CD14-positive monocyte (primary cell): ENCODE data around the gene CALD1. TPM values are rescaled to one million over a fixed set of nuclear protein-coding genes. Genes with fewer than 3 reads are reported as not detected.

Experiments used
- DNase-seq, 3 donors: peaks; one replicate each; pipeline ENCODE4 v3.0.0-alpha.2; 2011 to 2022
- H2AFZ ChIP-seq: 2 replicates; pipeline ENCODE4 v1.6.0; 2012; ENCODE audit warnings: mild to moderate bottlenecking, low read depth, low read length, inconsistent platforms; ENCODE audit not compliant: insufficient read depth, poor library complexity, severe bottlenecking
- H3K27ac ChIP-seq, 2 donors: 1 replicate in 1 of 2; 2 replicates in 1 of 2; pipeline ENCODE4 v1.5.1; 2012 to 2013; ENCODE audit warnings: low read length in 2 of 2, control low read depth in 1 of 2, inconsistent platforms in 1 of 2, low read depth in 1 of 2, mild to moderate bottlenecking in 1 of 2
- H3K27me3 ChIP-seq, 2 donors: one replicate each; pipeline versions ENCODE4 v1.6.0 to v1.6.1; 2011 to 2013; ENCODE audit warnings: low read length in 2 of 2; ENCODE audit not compliant: control insufficient read depth in 2 of 2, insufficient read depth in 2 of 2
- H3K36me3 ChIP-seq, 2 donors: replicated peaks in 1 of 2; 1 replicate in 1 of 2; 2 replicates in 1 of 2; pipeline versions ENCODE4 v1.5.1 to v1.6.1; 2012 to 2013; ENCODE audit warnings: low read length in 2 of 2, control low read depth in 1 of 2, inconsistent platforms in 1 of 2, mild to moderate bottlenecking in 1 of 2; ENCODE audit not compliant: insufficient read depth in 2 of 2, control insufficient read depth in 1 of 2
- H3K4me1 ChIP-seq, 2 donors: 1 replicate in 1 of 2; 2 replicates in 1 of 2; pipeline versions ENCODE4 v1.5.1 to v1.6.1; 2012 to 2013; ENCODE audit warnings: low read length in 2 of 2, control low read depth in 1 of 2, inconsistent platforms in 1 of 2, mild to moderate bottlenecking in 1 of 2, moderate library complexity in 1 of 2; ENCODE audit not compliant: insufficient read depth in 2 of 2, control insufficient read depth in 1 of 2
- H3K4me2 ChIP-seq: replicated peaks from 2 replicates; pipeline ENCODE3; 2012; ENCODE audit warnings: low read length, moderate library complexity, mild to moderate bottlenecking; ENCODE audit not compliant: poor library complexity, severe bottlenecking; ENCODE audit errors: extremely low read depth
- H3K4me3 ChIP-seq, 3 experiments: fragments of 200-600 bp in 1 of 3; sonication (generic) in 1 of 3; replicated peaks in 1 of 3; 1 replicate in 2 of 3; 2 replicates in 1 of 3; pipeline ENCODE4 v1.5.1; 2011 to 2013; ENCODE audit warnings: low read length in 3 of 3, mild to moderate bottlenecking in 3 of 3, control low read depth in 2 of 3, low read depth in 2 of 3, inconsistent platforms in 1 of 3, moderate library complexity in 1 of 3
- H3K79me2 ChIP-seq: 2 replicates; pipeline ENCODE4 v1.6.0; 2012; ENCODE audit warnings: mild to moderate bottlenecking, control low read depth, inconsistent platforms, low read length, moderate library complexity; ENCODE audit not compliant: insufficient read depth
- H3K9ac ChIP-seq: 2 replicates; pipeline ENCODE4 v1.6.0; 2017; ENCODE audit warnings: low read length, mild to moderate bottlenecking; ENCODE audit not compliant: insufficient read depth, poor library complexity, severe bottlenecking
- H3K9me3 ChIP-seq, 2 donors: replicated peaks in 1 of 2; 1 replicate in 1 of 2; 2 replicates in 1 of 2; pipeline versions ENCODE4 v1.5.1 to v1.6.1; 2012 to 2013; ENCODE audit warnings: low read length in 2 of 2, control low read depth in 1 of 2; ENCODE audit not compliant: control insufficient read depth in 1 of 2, insufficient read depth in 1 of 2
- H4K20me1 ChIP-seq: 2 replicates; pipeline ENCODE4 v1.6.0; 2012; ENCODE audit warnings: mild to moderate bottlenecking, low read length, control low read depth, moderate library complexity; ENCODE audit not compliant: insufficient read depth
- H3K27ac Mint-ChIP-seq, 7 donors: one replicate each; pipeline ENCODE4 v1.8.0; 2020; ENCODE audit warnings: mild to moderate bottlenecking in 7 of 7, mixed read lengths in 7 of 7, moderate library complexity in 6 of 7, inconsistent platforms in 2 of 7
- H3K27me3 Mint-ChIP-seq, 3 donors: one replicate each; pipeline ENCODE4 v1.8.0; 2021 to 2022; ENCODE audit warnings: low read depth in 3 of 3, mild to moderate bottlenecking in 3 of 3, mixed read lengths in 3 of 3, moderate library complexity in 3 of 3, inconsistent platforms in 1 of 3
- H3K36me3 Mint-ChIP-seq, 2 donors: one replicate each; pipeline ENCODE4 v1.8.0; 2020; ENCODE audit warnings: mixed read lengths in 2 of 2, inconsistent platforms in 1 of 2, mild to moderate bottlenecking in 1 of 2
- H3K4me1 Mint-ChIP-seq: one replicate; pipeline ENCODE4 v1.8.0; 2020; ENCODE audit warnings: mild to moderate bottlenecking, mixed read lengths
- H3K4me3 Mint-ChIP-seq, 2 donors: one replicate each; pipeline ENCODE4 v1.8.0; 2020; ENCODE audit warnings: mild to moderate bottlenecking in 2 of 2, mixed read lengths in 2 of 2, moderate library complexity in 1 of 2
- H3K9me3 Mint-ChIP-seq, 7 donors: one replicate each; pipeline ENCODE4 v1.8.0; 2020 to 2022; ENCODE audit warnings: mixed read lengths in 7 of 7, mild to moderate bottlenecking in 6 of 7, moderate library complexity in 6 of 7, inconsistent platforms in 2 of 7
- CTCF ChIP-seq: fragments of 200-600 bp; IDR thresholded peaks from one replicate; pipeline ENCODE4 v1.8.0; 2022; ENCODE audit warnings: antibody characterized with exemption, mild to moderate bottlenecking
- WGBS: methylation state at CpG from one replicate; pipeline ENCODE4 v1.1.5; 2013; ENCODE audit warnings: missing lambda C conversion rate; ENCODE audit not compliant: insufficient coverage; 5-methylcytosine and 5-hydroxymethylcytosine counted together
- intact Hi-C, 2 donors: fragments of 100-400 bp; cut with micrococcal nuclease; formaldehyde crosslinking; loops; one replicate each; pipeline versions ENCODE4 v1.15.0 to v1.15.1; 2023
- polyA plus RNA-seq, 3 donors: library from polyadenylated mRNA; depleted of rRNA in 1 of 3; unstranded in 2 of 3; stranded (reverse) in 1 of 3; fragments of 300-500 nt in 2 of 3; fragments of >200 nt in 1 of 3; fragmentation: Illumina TruSeq in 2 of 3; gene quantifications; 1 replicate in 2 of 3; 2 replicates in 1 of 3; pipeline ENCODE4 v1.2.3, GENCODE V29; 2012 to 2021

CALD1 gene
- polyA plus RNA-seq, 3 donors: 0.18 TPM; not detected in 2

- Histone ChIP-seq H3K9me3 (peaks cover 0 to 5% of the 10 kb centered on the region in 2 donors), H3K4me2 (no peak overlapping the region), H3K27me3 (no peaks in the 10 kb centered on the region), H2AFZ (no peak overlapping the region), H3K4me3 (no peak overlapping the region), H3K27ac (no peak overlapping the region), H3K36me3 (no peaks in the 10 kb centered on the region), H4K20me1 (no peaks in the 10 kb centered on the region), H3K9ac (no peak overlapping the region), H3K4me1 (peaks cover 0 to under 1% of the 10 kb centered on the region in 2 donors), H3K79me2 (no peaks in the 10 kb centered on the region)
- H3K27me3 Mint-ChIP-seq: peaks cover 0 to 2% (median 2%) of the 10 kb centered on the region in 3 donors
- no peak overlapping the region for H3K27ac Mint-ChIP-seq
- intact Hi-C loops: no loop called here
- no peak for DNase-seq
- peaks cover under 1% of the 10 kb centered on the region for H3K4me1 Mint-ChIP-seq
- H3K9me3 Mint-ChIP-seq: peaks cover 6 to 14% (median 8%) of the 10 kb centered on the region in 7 donors
- no peaks in the 10 kb centered on the region for H3K36me3 Mint-ChIP-seq
- TF ChIP-seq CTCF: no peak
- WGBS: no CpG with 5 or more reads among the region's 3 CpGs
- H3K4me3 Mint-ChIP-seq: no peak overlapping the region
Observed at GRCh38 chr7:134927723-134928122, 148.3 kb downstream of the CALD1 start.

- no peaks in the 10 kb centered on the region for H4K20me1 ChIP-seq
- H3K27ac ChIP-seq: no peak overlapping the region
- H2AFZ ChIP-seq: no peak overlapping the region
- H3K27me3 ChIP-seq: no peaks in the 10 kb centered on the region
- Mint-ChIP-seq H3K27ac (no peak overlapping the region), H3K9me3 (peaks cover 7 to 16% (median 13%) of the 10 kb centered on the region in 7 donors), H3K4me1 (peaks cover 9% of the 10 kb centered on the region), H3K27me3 (peaks cover 1 to 2% (median 2%) of the 10 kb centered on the region in 3 donors), H3K4me3 (no peak overlapping the region), H3K36me3 (no peaks in the 10 kb centered on the region)
- H3K4me1 ChIP-seq: peaks cover 3 to 9% of the 10 kb centered on the region in 2 donors
- DNase-seq: no peak
- H3K4me2 ChIP-seq: no peak overlapping the region
- over 99% methylated on average over 15 of the region's 18 CpGs for WGBS
- no peak overlapping the region for H3K9ac ChIP-seq
- intact Hi-C loops: no loop called here
- no peak for TF ChIP-seq CTCF
- no peak overlapping the region for H3K4me3 ChIP-seq
- H3K79me2 ChIP-seq: no peaks in the 10 kb centered on the region
- peaks cover 0 to 5% of the 10 kb centered on the region in 2 donors for H3K9me3 ChIP-seq
- no peaks in the 10 kb centered on the region for H3K36me3 ChIP-seq
Observed at GRCh38 chr7:134928554-134928953, 149.1 kb downstream of the CALD1 start.
